Activated B cell treated with CpG ODN at 0.5 μM for 24 hours (primary cell): ENCODE data around the gene PCDHB3. TPM values are rescaled to one million over a fixed set of nuclear protein-coding genes. Genes with fewer than 3 reads are reported as not detected.
"Not testable (repeated sequence)": the region's sequence is repeated elsewhere in the genome, so short reads cannot be mapped to it uniquely, and the experiment has no call there.

Experiments
- ATAC-seq: fragments of 200-7000 bp; cut with Tn5 transposase; one replicate; pipeline ENCODE4 v1.10.0; 2021; ENCODE audit warnings: low read depth, mild to moderate bottlenecking, moderate library complexity
- CTCF ChIA-PET: fragments of 350-600 bp; sonication (Branson Sonifier 250); formaldehyde crosslinking; loops from one replicate; lab custom pipeline; 2021; ENCODE audit warnings: antibody characterized with exemption; lab: Charles Lee
- POLR2A ChIA-PET: fragments of 350-600 bp; sonication (Branson Sonifier 250); formaldehyde crosslinking; loops from one replicate; lab custom pipeline; 2021; ENCODE audit warnings: antibody characterized with exemption; lab: Charles Lee
- DNase-seq: peaks from one replicate; pipeline ENCODE4 v3.0.0; 2022
- H3K27ac Mint-ChIP-seq: one replicate; pipeline ENCODE4 v1.8.0; 2020; ENCODE audit warnings: mixed read lengths
- H3K27me3 Mint-ChIP-seq: one replicate; pipeline ENCODE4 v1.8.0; 2021; ENCODE audit warnings: mixed read lengths
- H3K36me3 Mint-ChIP-seq: one replicate; pipeline ENCODE4 v1.8.0; 2021; ENCODE audit warnings: low read depth, mixed read lengths
- H3K4me1 Mint-ChIP-seq: one replicate; pipeline ENCODE4 v1.8.0; 2021; ENCODE audit warnings: mixed read lengths
- H3K4me3 Mint-ChIP-seq: one replicate; pipeline ENCODE4 v1.8.0; 2020; ENCODE audit warnings: mild to moderate bottlenecking, mixed read lengths
- H3K9me3 Mint-ChIP-seq: one replicate; pipeline ENCODE4 v1.8.0; 2020; ENCODE audit warnings: mixed read lengths
- intact Hi-C: fragments of 100-400 bp; cut with micrococcal nuclease; formaldehyde crosslinking; loops from one replicate; pipeline ENCODE4 v1.15.1; 2024
- total RNA-seq: library from RNA; stranded (reverse); gene quantifications from 2 replicates; pipeline ENCODE4 v1.2.3, GENCODE V29; 2022
- TF ChIP-seq, protein P1 (sequence below): fragments of 200-600 bp; IDR thresholded peaks from one replicate; pipeline ENCODE4 v1.8.0; 2022; ENCODE audit warnings: antibody characterized with exemption, mild to moderate bottlenecking

The PCDHB3 gene
- total RNA-seq, 1 donor from 2014 or later: not detected

DNA sequence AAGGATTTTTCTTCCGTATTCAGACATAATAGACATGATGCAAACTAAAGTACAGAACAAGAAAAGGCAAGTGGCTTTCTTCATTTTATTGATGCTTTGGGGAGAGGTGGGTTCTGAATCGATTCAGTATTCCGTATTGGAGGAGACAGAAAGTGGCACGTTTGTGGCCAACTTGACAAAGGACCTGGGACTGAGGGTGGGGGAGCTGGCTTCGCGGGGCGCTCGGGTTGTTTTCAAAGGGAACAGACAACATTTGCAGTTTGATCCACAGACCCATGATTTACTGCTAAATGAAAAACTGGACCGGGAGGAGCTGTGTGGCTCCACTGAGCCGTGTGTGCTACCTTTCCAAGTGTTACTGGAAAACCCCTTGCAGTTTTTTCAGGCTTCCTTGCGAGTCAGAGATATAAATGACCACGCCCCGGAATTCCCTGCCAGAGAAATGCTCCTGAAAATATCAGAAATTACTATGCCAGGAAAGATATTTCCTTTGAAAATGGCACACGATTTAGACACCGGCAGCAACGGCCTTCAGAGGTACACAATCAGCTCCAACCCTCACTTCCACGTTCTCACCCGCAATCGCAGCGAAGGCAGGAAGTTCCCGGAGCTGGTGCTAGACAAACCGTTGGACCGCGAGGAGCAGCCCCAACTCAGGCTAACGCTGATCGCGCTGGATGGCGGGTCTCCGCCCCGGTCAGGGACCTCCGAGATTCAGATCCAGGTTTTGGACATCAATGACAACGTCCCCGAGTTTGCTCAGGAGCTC lies 50.1 kb downstream of the PCDHB3 start:
- intact Hi-C loops: no loop called here
- Mint-ChIP-seq H3K9me3 (peaks cover 12% of the 10 kb centered on the region), H3K36me3 (no peaks in the 10 kb centered on the region), H3K4me3 (peak overlapping the region; percentile 4), H3K27ac (no peak overlapping the region), H3K27me3 (peaks cover 17% of the 10 kb centered on the region), H3K4me1 (no peaks in the 10 kb centered on the region)
- ChIA-PET CTCF (no interaction called here), POLR2A (no interaction called here)
- ATAC-seq (no peak), DNase-seq (no peak)
- TF ChIP-seq, protein P1, sequence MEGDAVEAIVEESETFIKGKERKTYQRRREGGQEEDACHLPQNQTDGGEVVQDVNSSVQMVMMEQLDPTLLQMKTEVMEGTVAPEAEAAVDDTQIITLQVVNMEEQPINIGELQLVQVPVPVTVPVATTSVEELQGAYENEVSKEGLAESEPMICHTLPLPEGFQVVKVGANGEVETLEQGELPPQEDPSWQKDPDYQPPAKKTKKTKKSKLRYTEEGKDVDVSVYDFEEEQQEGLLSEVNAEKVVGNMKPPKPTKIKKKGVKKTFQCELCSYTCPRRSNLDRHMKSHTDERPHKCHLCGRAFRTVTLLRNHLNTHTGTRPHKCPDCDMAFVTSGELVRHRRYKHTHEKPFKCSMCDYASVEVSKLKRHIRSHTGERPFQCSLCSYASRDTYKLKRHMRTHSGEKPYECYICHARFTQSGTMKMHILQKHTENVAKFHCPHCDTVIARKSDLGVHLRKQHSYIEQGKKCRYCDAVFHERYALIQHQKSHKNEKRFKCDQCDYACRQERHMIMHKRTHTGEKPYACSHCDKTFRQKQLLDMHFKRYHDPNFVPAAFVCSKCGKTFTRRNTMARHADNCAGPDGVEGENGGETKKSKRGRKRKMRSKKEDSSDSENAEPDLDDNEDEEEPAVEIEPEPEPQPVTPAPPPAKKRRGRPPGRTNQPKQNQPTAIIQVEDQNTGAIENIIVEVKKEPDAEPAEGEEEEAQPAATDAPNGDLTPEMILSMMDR: no peak

DNA sequence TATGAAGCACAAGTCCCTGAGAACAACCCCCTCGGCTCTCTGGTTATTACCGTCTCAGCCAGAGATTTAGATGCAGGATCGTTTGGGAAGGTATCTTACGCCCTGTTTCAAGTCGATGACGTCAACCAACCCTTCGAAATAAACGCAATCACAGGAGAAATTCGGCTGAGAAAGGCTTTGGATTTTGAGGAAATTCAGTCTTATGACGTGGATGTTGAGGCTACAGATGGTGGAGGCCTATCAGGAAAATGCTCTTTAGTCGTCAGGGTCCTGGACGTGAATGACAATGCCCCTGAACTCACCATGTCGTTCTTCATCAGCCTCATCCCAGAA lies 50.7 kb downstream of the PCDHB3 start:
- H3K9me3 Mint-ChIP-seq: peaks cover 14% of the 10 kb centered on the region
- no peak for ATAC-seq
- POLR2A ChIA-PET: no interaction called here
- no peak overlapping the region for H3K27ac Mint-ChIP-seq
- DNase-seq: no peak
- no peak overlapping the region for H3K4me3 Mint-ChIP-seq
- no peaks in the 10 kb centered on the region for H3K4me1 Mint-ChIP-seq
- intact Hi-C loops: no loop called here
- H3K27me3 Mint-ChIP-seq: peaks cover 17% of the 10 kb centered on the region
- H3K36me3 Mint-ChIP-seq: no peaks in the 10 kb centered on the region
- TF ChIP-seq, protein P1: no peak
- CTCF ChIA-PET: no interaction called here

GRCh38 chr5:141151632-141152031 lies 51.4 kb downstream of the PCDHB3 start:
- H3K27me3 Mint-ChIP-seq: peaks cover 18% of the 10 kb centered on the region
- CTCF ChIA-PET, H3K27ac Mint-ChIP-seq, ATAC-seq, intact Hi-C loops, DNase-seq, H3K4me3 Mint-ChIP-seq, H3K4me1 Mint-ChIP-seq, H3K36me3 Mint-ChIP-seq, POLR2A ChIA-PET: not testable (repeated sequence)
- H3K9me3 Mint-ChIP-seq: peaks cover 18% of the 10 kb centered on the region

DNA sequence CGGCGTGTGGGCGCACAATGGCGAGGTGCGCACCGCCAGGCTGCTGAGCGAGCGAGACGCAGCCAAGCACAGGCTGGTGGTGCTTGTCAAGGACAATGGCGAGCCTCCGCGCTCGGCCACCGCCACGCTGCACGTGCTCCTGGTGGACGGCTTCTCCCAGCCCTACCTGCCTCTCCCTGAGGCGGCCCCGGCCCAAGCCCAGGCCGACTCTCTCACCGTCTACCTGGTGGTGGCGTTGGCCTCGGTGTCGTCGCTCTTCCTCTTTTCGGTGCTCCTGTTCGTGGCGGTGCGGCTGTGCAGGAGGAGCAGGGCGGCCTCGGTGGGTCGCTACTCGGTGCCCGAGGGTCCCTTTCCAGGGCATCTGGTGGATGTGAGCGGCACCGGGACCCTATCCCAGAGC lies 51.8 kb downstream of the PCDHB3 start:
- H3K27ac Mint-ChIP-seq, ATAC-seq, intact Hi-C loops, CTCF ChIA-PET, H3K4me3 Mint-ChIP-seq, H3K36me3 Mint-ChIP-seq, DNase-seq, H3K4me1 Mint-ChIP-seq, POLR2A ChIA-PET: not testable (repeated sequence)
- Mint-ChIP-seq H3K27me3 (peaks cover 19% of the 10 kb centered on the region), H3K9me3 (peaks cover 19% of the 10 kb centered on the region)

Other genes with a start within 250 kb of the PCDHB3 start
- gene PCDHA10, start 244.6 kb upstream of the PCDHB3 start, total RNA-seq: 0.07 TPM in 1 of 2 replicates, not detected in the other
- gene PCDHA11, start 231.5 kb upstream of the PCDHB3 start, total RNA-seq: not detected in 2 replicates
- not detected in 2 replicates for gene PCDHA12, start 225.2 kb upstream of the PCDHB3 start, total RNA-seq
- not detected in 2 replicates for gene PCDHA13, start 218.3 kb upstream of the PCDHB3 start, total RNA-seq
- gene PCDHAC1, start 174.2 kb upstream of the PCDHB3 start, total RNA-seq: not detected in 2 replicates
- not detected in 2 replicates for gene PCDHAC2, start 134.0 kb upstream of the PCDHB3 start, total RNA-seq
- gene PCDHB1, start 49.1 kb upstream of the PCDHB3 start, total RNA-seq: not detected in 2 replicates
- gene PCDHB2, start 5.9 kb upstream of the PCDHB3 start, total RNA-seq: not detected in 2 replicates
- gene PCDHB4, start 21.3 kb downstream of the PCDHB3 start, total RNA-seq: not detected in 2 replicates
- gene PCDHB5, start 34.7 kb downstream of the PCDHB3 start, total RNA-seq: not detected in 2 replicates
- not detected in 2 replicates for gene PCDHB6, start 49.6 kb downstream of the PCDHB3 start, total RNA-seq
- gene PCDHB7, start 72.2 kb downstream of the PCDHB3 start, total RNA-seq: not detected in 2 replicates
- gene PCDHB8, start 77.3 kb downstream of the PCDHB3 start, total RNA-seq: not detected in 2 replicates
- gene PCDHB16, start 81.9 kb downstream of the PCDHB3 start, total RNA-seq: not detected in 2 replicates
- 0.27 and 0.29 TPM in 2 replicates for gene PCDHB9, start 86.7 kb downstream of the PCDHB3 start, total RNA-seq
- 0.07 TPM in 1 of 2 replicates, not detected in the other for gene PCDHB10, start 91.9 kb downstream of the PCDHB3 start, total RNA-seq
- not detected in 2 replicates for gene PCDHB11, start 99.2 kb downstream of the PCDHB3 start, total RNA-seq
- gene PCDHB12, start 108.2 kb downstream of the PCDHB3 start, total RNA-seq: not detected in 2 replicates
- 0.07 and 0.09 TPM in 2 replicates for gene PCDHB13, start 113.4 kb downstream of the PCDHB3 start, total RNA-seq
- 0.11 TPM in 1 of 2 replicates, not detected in the other for gene PCDHB14, start 122.9 kb downstream of the PCDHB3 start, total RNA-seq
- gene PCDHB15, start 144.9 kb downstream of the PCDHB3 start, total RNA-seq: not detected in 2 replicates
- gene SLC25A2, start 203.6 kb downstream of the PCDHB3 start, total RNA-seq: 2.6 and 3.9 TPM in 2 replicates
- gene TAF7, start 220.3 kb downstream of the PCDHB3 start, total RNA-seq: 86.7 and 87.3 TPM in 2 replicates
- gene PCDHGA1, start 230.0 kb downstream of the PCDHB3 start, total RNA-seq: 0.20 and 0.29 TPM in 2 replicates
- gene PCDHGA2, start 238.3 kb downstream of the PCDHB3 start, total RNA-seq: 0.09 and 0.15 TPM in 2 replicates
- gene PCDHGA3, start 243.4 kb downstream of the PCDHB3 start, total RNA-seq: 0.20 and 0.51 TPM in 2 replicates
- 0.37 and 0.44 TPM in 2 replicates for gene PCDHGB1, start 249.6 kb downstream of the PCDHB3 start, total RNA-seq